Neural progenitor cell (in vitro differentiated cells): Measurements from ENCODE around the gene SUPT4H1.

Source experiments
- CTCF ChIP-seq: fragments of 200-600 bp; sonication (generic); IDR thresholded peaks from 2 replicates; pipeline ENCODE4 v1.5.1; 2017; ENCODE audit warnings: antibody characterized with exemption, mild to moderate bottlenecking
- EZH2 ChIP-seq: fragments of 200-600 bp; sonication (generic); IDR thresholded peaks from 2 replicates; pipeline ENCODE4 v1.6.1; 2017; ENCODE audit warnings: antibody characterized with exemption, mild to moderate bottlenecking, moderate library complexity
- EZH2phosphoT487 ChIP-seq: fragments of 200-600 bp; sonication (generic); IDR thresholded peaks from 2 replicates; pipeline ENCODE4 v1.6.1; 2017; ENCODE audit warnings: antibody characterized with exemption

DNA sequence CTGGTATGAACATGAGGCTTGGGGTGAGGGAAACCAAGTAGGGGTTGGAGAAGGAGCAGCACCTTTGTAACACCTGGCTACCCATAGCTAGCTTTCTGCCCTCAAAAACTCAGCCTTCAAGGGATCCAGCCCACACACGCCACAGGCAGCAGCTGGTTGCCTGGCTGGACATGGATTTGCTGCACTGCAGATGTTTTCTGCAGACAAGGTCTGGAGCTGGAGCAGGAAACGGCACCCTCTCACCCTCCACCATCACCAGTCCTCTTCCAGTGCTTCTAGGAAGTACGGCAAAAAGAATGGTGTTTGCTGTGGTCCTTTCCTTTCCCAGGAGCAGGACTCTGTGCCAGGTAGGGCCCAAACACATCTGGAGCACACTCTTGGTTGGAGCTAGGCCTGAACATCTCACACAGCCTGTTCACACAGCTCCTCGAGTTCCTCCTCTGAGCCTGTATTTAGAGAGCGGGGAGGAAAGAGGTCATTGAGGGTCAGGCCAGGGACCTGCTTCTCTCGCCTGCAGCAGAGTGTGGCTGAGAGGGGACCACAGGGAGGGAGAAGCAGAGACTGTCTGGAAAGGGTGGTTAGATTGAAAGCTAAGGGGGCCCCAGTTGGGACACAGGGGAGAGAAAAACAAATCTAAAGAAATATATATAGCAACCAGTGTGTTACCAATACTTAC, 2.7 kb upstream of the SUPT4H1 start:
- TF ChIP-seq EZH2 (no peak), CTCF (no peak), EZH2phosphoT487 (no peak)
